ENCODE data around the gene ZNF74. TPM values are rescaled to one million over a fixed set of nuclear protein-coding genes. Genes with fewer than 3 reads are reported as not detected.

Gene ZNF74
- total and polyA plus RNA-seq, 4 donors: 4.1 to 17.6 (median 8.6) TPM

GRCh38 chr22:20384171-20384570 is 9.8 kb upstream of the ZNF74 start:
- H3K36me3 ChIP-seq (ENCODE audit: control insufficient read depth in 4 of 4, insufficient read depth in 4 of 4, low read length in 4 of 4): no peaks in the 10 kb centered on the region
- TF ChIP-seq, protein P1, sequence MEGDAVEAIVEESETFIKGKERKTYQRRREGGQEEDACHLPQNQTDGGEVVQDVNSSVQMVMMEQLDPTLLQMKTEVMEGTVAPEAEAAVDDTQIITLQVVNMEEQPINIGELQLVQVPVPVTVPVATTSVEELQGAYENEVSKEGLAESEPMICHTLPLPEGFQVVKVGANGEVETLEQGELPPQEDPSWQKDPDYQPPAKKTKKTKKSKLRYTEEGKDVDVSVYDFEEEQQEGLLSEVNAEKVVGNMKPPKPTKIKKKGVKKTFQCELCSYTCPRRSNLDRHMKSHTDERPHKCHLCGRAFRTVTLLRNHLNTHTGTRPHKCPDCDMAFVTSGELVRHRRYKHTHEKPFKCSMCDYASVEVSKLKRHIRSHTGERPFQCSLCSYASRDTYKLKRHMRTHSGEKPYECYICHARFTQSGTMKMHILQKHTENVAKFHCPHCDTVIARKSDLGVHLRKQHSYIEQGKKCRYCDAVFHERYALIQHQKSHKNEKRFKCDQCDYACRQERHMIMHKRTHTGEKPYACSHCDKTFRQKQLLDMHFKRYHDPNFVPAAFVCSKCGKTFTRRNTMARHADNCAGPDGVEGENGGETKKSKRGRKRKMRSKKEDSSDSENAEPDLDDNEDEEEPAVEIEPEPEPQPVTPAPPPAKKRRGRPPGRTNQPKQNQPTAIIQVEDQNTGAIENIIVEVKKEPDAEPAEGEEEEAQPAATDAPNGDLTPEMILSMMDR (IDR thresholded peaks at IDR 0.05; ENCODE audit: control extremely low read depth, extremely low read depth): no peak

DNA sequence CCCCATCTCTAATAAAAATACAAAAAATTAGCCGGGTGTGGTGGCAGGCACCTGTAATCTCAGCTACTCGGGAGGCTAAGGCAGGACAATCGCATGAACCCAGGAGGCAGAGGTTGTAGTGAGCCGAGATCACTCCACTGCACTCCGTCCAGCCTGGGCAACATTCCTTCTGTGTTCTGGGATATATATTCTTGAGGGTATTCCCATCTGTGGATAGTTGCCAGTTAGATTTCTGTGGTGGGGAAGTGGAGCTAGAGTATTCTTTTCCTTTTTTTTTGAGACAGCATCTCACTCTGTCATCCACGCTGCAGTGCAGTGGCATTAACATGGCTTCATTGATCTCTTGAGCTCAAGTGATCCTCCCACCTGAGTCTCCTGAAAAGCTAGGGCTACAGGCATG is 9.1 kb upstream of the ZNF74 start:
- no peak overlapping the region for H3K27ac ChIP-seq (ENCODE audit: low read depth in 1 of 2, low read length in 1 of 2)
- H3K27me3 ChIP-seq (ENCODE audit: control insufficient read depth in 3 of 3, insufficient read depth in 3 of 3, low read length in 2 of 3): no peaks in the 10 kb centered on the region
- no peaks in the 10 kb centered on the region for H3K36me3 ChIP-seq (ENCODE audit: control insufficient read depth in 4 of 4, insufficient read depth in 4 of 4, low read length in 4 of 4)
- no peak overlapping the region for H3K4me3 ChIP-seq
- WGBS, 2 donors: 94 to 95% methylated on average over 6 of the region's 6 CpGs
- no peak overlapping the region for H3K9ac ChIP-seq (ENCODE audit: insufficient read depth in 1 of 2, low read length in 2 of 2)
- no peaks in the 10 kb centered on the region for H3K4me1 ChIP-seq (ENCODE audit: control insufficient read depth in 5 of 5, insufficient read depth in 5 of 5, low read length in 5 of 5)
- no peak for DNase-seq
- no peaks in the 10 kb centered on the region for H3K9me3 ChIP-seq (ENCODE audit: control insufficient read depth in 4 of 4, insufficient read depth in 3 of 4, low read length in 3 of 4)
- TF ChIP-seq, protein P1 (IDR thresholded peaks at IDR 0.05; ENCODE audit: control extremely low read depth, extremely low read depth): no peak
- ATAC-seq (ENCODE audit: insufficient read depth, low FRiP score): no peak

More at GRCh38 chr22:20384171-20384570, 9.8 kb upstream of the ZNF74 start:
- Histone ChIP-seq H3K27me3 (ENCODE audit: control insufficient read depth in 3 of 3, insufficient read depth in 3 of 3, low read length in 2 of 3) (no peaks in the 10 kb centered on the region), H3K4me1 (ENCODE audit: control insufficient read depth in 5 of 5, insufficient read depth in 5 of 5, low read length in 5 of 5) (no peaks in the 10 kb centered on the region), H3K27ac (ENCODE audit: low read depth in 1 of 2, low read length in 1 of 2) (no peak overlapping the region), H3K9me3 (ENCODE audit: control insufficient read depth in 4 of 4, insufficient read depth in 3 of 4, low read length in 3 of 4) (no peaks in the 10 kb centered on the region), H3K9ac (ENCODE audit: insufficient read depth in 1 of 2, low read length in 2 of 2) (no peak overlapping the region), H3K4me3 (no peak overlapping the region)
- ATAC-seq (ENCODE audit: insufficient read depth, low FRiP score) (no peak), DNase-seq (no peak)
- whole genome bisulfite sequencing, 2 donors: 65 to 95% methylated on average over 2 of the region's 2 CpGs

- Histone ChIP-seq H3K9ac (ENCODE audit: insufficient read depth in 1 of 2, low read length in 2 of 2) (no peak overlapping the region), H3K27me3 (ENCODE audit: control insufficient read depth in 3 of 3, insufficient read depth in 3 of 3, low read length in 2 of 3) (no peaks in the 10 kb centered on the region), H3K36me3 (ENCODE audit: control insufficient read depth in 4 of 4, insufficient read depth in 4 of 4, low read length in 4 of 4) (no peaks in the 10 kb centered on the region), H3K9me3 (ENCODE audit: control insufficient read depth in 4 of 4, insufficient read depth in 3 of 4, low read length in 3 of 4) (no peaks in the 10 kb centered on the region), H3K4me1 (ENCODE audit: control insufficient read depth in 5 of 5, insufficient read depth in 5 of 5, low read length in 5 of 5) (no peaks in the 10 kb centered on the region), H3K4me3 (no peak overlapping the region), H3K27ac (ENCODE audit: low read depth in 1 of 2, low read length in 1 of 2) (no peak overlapping the region)
- WGBS, 2 donors: 82 to 90% methylated on average over 2 of the region's 2 CpGs
- DNase-seq (no peak), ATAC-seq (ENCODE audit: insufficient read depth, low FRiP score) (no peak)
- TF ChIP-seq, protein P1 (IDR thresholded peaks at IDR 0.05; ENCODE audit: control extremely low read depth, extremely low read depth): no peak
These were observed 7.6 kb upstream of the ZNF74 start for GRCh38 chr22:20386336-20386735.

DNA sequence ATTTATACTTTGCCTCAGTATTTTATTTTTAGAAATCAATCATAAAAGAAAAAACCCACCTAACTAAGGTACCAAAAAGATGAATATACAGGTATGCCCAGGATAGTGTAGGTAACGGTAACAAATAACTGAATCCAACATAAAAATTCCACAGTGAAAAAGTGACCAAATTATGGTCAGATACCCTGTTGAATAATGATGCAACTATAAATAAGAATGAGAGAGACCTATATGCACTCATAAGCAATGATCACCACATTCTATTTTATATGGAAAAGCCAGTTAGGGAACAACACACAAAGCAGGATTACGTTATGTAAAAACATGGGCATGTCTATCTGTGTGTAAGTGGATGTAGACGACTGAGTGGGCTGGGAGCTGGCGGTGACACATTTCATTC is 7.0 kb upstream of the ZNF74 start:
- Histone ChIP-seq H3K4me3 (no peak overlapping the region), H3K27me3 (ENCODE audit: control insufficient read depth in 3 of 3, insufficient read depth in 3 of 3, low read length in 2 of 3) (no peaks in the 10 kb centered on the region), H3K9me3 (ENCODE audit: control insufficient read depth in 4 of 4, insufficient read depth in 3 of 4, low read length in 3 of 4) (no peaks in the 10 kb centered on the region), H3K4me1 (ENCODE audit: control insufficient read depth in 5 of 5, insufficient read depth in 5 of 5, low read length in 5 of 5) (no peaks in the 10 kb centered on the region), H3K9ac (ENCODE audit: insufficient read depth in 1 of 2, low read length in 2 of 2) (no peak overlapping the region), H3K27ac (ENCODE audit: low read depth in 1 of 2, low read length in 1 of 2) (no peak overlapping the region), H3K36me3 (ENCODE audit: control insufficient read depth in 4 of 4, insufficient read depth in 4 of 4, low read length in 4 of 4) (no peaks in the 10 kb centered on the region)
- TF ChIP-seq, protein P1 (IDR thresholded peaks at IDR 0.05; ENCODE audit: control extremely low read depth, extremely low read depth): no peak
- DNase-seq (no peak), ATAC-seq (ENCODE audit: insufficient read depth, low FRiP score) (no peak)
- WGBS, 2 donors: 89 to 91% methylated on average over 4 of the region's 4 CpGs
